Medulla oblongata (tissue), 1 donor: ENCODE measurements around the gene CHP1.
"Not testable (repeated sequence)": the region's sequence is repeated elsewhere in the genome, so short reads cannot be mapped to it uniquely, and the experiment has no call there.

Source experiments
- DNase-seq: peaks from one replicate; pipeline ENCODE4 v3.0.0-alpha.2; 2015; ENCODE audit errors: extremely low spot score

The CHP1 gene

GRCh38 chr15:41256577-41257038 is 25.5 kb downstream of the CHP1 start:
- DNase-seq = no peak

GRCh38 chr15:41258750-41259471 is 27.8 kb downstream of the CHP1 start:
- peak; percentile 39 for DNase-seq

GRCh38 chr15:41259546-41260189 is 28.6 kb downstream of the CHP1 start:
- DNase-seq = no peak

- not testable (repeated sequence) for DNase-seq
These were observed 29.9 kb downstream of the CHP1 start for GRCh38 chr15:41260924-41261323.

GRCh38 chr15:41262571-41262970 is 31.5 kb downstream of the CHP1 start:
- DNase-seq = no peak

GRCh38 chr15:41263891-41264351 is 32.9 kb downstream of the CHP1 start:
- DNase-seq = peak; percentile 22

- DNase-seq = no peak
These were observed 38.8 kb downstream of the CHP1 start for GRCh38 chr15:41269887-41270286.

- DNase-seq = no peak
These were observed 45.8 kb downstream of the CHP1 start for GRCh38 chr15:41276831-41277230.

GRCh38 chr15:41278319-41278718 is 47.3 kb downstream of the CHP1 start:
- no peak for DNase-seq

GRCh38 chr15:41279535-41280283 is 48.6 kb downstream of the CHP1 start:
- no peak for DNase-seq

- DNase-seq = no peak
These were observed 50.2 kb downstream of the CHP1 start for GRCh38 chr15:41281236-41281635.

- DNase-seq = not testable (repeated sequence)
These were observed 51.4 kb downstream of the CHP1 start for GRCh38 chr15:41282436-41282835.

GRCh38 chr15:41282980-41283652 is 52.0 kb downstream of the CHP1 start:
- peak; percentile 11 for DNase-seq

GRCh38 chr15:41283653-41284426 is 52.8 kb downstream of the CHP1 start:
- DNase-seq = peak; percentile 100

GRCh38 chr15:41284427-41285177 is 53.5 kb downstream of the CHP1 start:
- peak; percentile 27 for DNase-seq

GRCh38 chr15:41285285-41285684 is 54.2 kb downstream of the CHP1 start:
- no peak for DNase-seq

GRCh38 chr15:41286665-41287333 is 55.7 kb downstream of the CHP1 start:
- no peak for DNase-seq

GRCh38 chr15:41288464-41288863 is 57.4 kb downstream of the CHP1 start:
- DNase-seq = no peak

- DNase-seq = no peak
These were observed 58.9 kb downstream of the CHP1 start for GRCh38 chr15:41289953-41290352.
